MM.1S (cell line): ENCODE data around the gene SPATA19.

Experiments used
- EZH2 ChIP-seq: fragments of 300-600 bp; sonication (generic); optimal IDR thresholded peaks from 2 replicates; pipeline ENCODE3; 2017; ENCODE audit warnings: low read depth, mild to moderate bottlenecking, antibody characterized with exemption, low read length, mixed read lengths
- EZH2phosphoT487 ChIP-seq: fragments of 300-600 bp; sonication (generic); IDR thresholded peaks from 2 replicates; pipeline ENCODE4 v1.6.1; 2018; ENCODE audit warnings: antibody characterized with exemption, low read length
- TF ChIP-seq, protein P1 (sequence below): fragments of 300-600 bp; sonication (generic); IDR thresholded peaks from 2 replicates; pipeline ENCODE4 v1.5.1; 2016; ENCODE audit warnings: antibody characterized with exemption, low read length, mixed read lengths

DNA sequence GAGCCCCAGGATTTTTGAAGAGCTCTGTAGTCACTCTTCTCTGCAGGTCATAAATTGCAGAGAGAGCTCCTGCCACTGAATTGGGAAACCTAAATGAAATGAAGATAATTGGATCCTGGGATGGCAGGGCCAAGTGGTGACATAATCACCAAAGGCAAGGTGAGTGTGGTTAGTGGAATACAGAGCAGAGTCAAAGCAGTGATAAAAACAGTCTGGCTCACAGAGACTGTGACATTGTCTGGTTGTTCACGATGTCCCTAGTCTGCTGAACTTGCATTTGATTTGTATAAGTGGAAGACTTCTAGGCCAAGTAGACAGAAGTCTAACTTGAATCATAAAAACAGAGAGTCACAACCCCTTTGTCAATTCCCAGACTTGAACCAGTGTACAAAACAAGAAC lies 26.8 kb upstream of the SPATA19 start:
- TF ChIP-seq, protein P1, sequence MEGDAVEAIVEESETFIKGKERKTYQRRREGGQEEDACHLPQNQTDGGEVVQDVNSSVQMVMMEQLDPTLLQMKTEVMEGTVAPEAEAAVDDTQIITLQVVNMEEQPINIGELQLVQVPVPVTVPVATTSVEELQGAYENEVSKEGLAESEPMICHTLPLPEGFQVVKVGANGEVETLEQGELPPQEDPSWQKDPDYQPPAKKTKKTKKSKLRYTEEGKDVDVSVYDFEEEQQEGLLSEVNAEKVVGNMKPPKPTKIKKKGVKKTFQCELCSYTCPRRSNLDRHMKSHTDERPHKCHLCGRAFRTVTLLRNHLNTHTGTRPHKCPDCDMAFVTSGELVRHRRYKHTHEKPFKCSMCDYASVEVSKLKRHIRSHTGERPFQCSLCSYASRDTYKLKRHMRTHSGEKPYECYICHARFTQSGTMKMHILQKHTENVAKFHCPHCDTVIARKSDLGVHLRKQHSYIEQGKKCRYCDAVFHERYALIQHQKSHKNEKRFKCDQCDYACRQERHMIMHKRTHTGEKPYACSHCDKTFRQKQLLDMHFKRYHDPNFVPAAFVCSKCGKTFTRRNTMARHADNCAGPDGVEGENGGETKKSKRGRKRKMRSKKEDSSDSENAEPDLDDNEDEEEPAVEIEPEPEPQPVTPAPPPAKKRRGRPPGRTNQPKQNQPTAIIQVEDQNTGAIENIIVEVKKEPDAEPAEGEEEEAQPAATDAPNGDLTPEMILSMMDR: no peak
- no peak for TF ChIP-seq EZH2
- no peak for TF ChIP-seq EZH2phosphoT487
